IPS DF 4.7 (cell line): Measurements from ENCODE around the gene PGS1.
"Not testable (repeated sequence)": the region's sequence is repeated elsewhere in the genome, so short reads cannot be mapped to it uniquely, and the experiment has no call there.

Source experiments
- DNase-seq: peaks from one replicate; pipeline ENCODE4 v3.0.0-alpha.2; 2013; ENCODE audit warnings: low spot score; ENCODE audit errors: extremely low read depth

PGS1 gene

DNA sequence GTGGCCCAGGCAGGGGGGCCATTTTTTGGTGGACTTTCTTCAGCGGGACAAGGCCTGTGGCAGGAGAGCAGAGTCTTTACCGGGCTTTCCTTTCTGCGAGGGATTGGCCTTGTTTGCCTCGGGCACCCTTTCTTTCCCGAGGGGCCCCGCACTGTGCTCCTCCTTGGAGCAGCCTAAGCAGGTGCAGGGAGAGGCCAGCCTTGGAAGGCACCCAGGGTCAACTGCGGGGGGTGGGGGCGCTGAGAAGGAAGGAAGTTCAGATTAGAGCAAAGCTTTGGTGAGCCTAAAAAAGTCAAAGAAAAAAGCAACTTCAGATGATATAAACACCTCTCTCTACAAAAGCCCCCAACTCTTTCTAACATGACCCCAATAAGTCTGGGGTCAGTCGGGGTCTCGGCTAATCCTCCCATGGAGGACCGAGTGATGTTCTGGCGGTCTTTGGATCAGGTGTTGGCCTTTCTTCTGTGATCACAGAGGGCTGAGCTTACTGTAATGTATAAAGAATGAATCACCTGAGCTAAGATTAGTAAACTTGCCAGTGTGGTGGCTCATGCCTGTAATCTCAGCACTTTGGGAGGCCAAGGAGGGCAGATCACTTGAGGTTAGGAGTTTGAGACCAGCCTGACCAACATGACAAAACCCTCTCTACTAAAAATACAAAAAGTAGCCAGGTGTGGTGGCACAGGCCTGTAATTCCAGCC, 63.0 kb downstream of the PGS1 start:
- no peak for DNase-seq

DNA sequence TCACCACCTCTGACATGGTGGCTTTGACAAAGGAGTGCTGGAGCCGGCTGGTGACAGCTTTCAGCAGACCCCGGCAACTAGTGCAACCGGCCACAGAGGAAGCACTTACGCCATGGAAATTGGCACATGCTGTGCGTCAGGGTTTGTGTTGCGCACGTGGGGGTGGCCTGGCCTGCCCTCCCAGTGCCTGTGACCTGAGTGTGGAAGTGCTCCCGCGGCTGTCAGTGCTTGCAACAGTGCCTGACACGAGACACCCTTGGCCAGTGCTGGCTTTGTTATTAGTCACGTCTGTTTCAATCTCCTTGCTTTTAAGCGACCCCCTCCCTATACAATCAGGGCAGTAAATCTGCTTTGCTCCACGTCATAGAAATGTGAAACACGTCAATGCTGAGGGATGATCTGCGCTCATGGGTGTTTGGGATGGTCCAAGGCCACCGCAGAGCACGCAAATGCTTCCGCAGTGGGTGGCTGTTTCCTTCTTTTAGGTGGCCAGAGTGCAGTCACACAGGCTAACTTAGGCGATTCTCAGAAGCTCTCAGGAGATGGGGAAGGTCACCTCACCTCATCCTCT, 64.3 kb downstream of the PGS1 start:
- DNase-seq = no peak

DNA sequence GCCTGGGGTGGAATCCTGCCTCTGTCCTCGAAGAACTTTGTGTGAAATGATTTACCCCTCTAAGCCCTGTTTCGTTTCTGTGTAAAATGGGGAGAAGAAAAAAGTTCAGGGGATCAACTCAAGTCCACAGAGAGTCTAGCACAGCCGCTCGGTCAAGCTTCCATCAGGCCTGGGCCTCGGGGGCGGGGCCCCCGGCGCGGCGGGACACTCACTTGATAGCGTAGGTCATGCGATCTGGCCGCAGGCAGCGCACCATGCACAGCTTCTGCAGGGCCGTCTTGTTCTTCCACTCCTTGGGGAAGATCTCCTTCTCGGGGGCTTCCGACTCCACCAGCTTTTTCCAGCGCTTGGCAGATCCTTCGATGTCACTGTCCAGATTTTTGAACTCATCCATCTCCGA, 65.9 kb downstream of the PGS1 start:
- no peak for DNase-seq

- DNase-seq = no peak
These were observed 68.4 kb downstream of the PGS1 start for GRCh38 chr17:78446833-78447232.

- DNase-seq = no peak
These were observed 70.0 kb downstream of the PGS1 start for GRCh38 chr17:78448356-78448993.

- DNase-seq = no peak
These were observed 71.6 kb downstream of the PGS1 start for GRCh38 chr17:78449983-78450595.

DNA sequence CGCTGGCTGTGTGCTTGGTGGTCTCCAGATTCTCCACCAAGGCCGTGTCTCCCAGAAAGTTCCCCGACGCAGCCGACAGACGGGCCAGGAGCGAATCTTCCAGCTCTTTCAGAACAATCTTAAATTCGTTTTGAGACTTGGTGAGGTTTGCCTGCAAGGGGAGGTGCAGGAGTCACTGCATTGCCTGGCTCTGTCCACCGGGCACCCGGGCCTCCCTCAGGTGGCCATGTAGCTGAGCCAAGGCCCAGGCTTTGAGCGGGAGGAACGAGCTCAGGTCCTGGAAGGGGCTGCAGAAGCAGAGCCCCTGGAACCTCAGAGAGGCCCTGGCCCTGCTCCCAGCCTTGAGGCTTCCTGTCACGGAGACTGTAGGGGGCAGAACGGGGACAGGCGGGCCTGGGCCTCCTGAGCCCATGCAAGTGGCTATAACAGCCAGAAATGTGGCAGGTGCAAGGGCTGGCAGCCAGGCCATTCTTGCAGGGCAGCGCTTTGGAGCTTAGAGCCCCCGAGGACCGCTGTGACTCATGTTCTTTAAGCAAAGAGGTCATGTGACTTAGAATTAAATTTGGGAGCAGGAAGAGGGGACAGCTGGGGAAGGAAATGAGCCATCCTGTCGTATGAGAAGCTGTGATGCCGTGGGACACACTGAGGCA, 72.4 kb downstream of the PGS1 start:
- DNase-seq = no peak

GRCh38 chr17:78451753-78452152, 73.3 kb downstream of the PGS1 start:
- no peak for DNase-seq

DNA sequence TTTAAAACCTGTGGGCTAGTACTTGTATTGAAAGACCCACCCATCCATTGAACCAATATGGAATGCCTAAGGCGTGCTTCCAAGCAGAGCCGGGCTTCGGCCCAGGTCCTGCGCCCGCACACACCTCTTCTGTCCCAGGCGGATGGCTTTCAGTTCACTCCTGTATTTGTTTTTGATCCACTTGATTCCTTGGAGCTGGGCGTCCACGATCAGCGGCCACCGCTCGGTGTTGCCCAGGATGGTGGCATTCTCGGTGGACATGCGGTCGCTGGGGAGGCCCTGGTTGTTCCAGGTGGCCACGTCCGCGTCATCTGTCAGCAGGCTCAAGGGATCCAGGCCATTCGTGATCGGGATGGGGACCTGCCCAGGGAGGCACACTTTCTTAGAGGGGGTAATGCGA, 75.9 kb downstream of the PGS1 start:
- no peak for DNase-seq

GRCh38 chr17:78458091-78458490, 79.6 kb downstream of the PGS1 start:
- DNase-seq = no peak

- DNase-seq = no peak
These were observed 80.4 kb downstream of the PGS1 start for GRCh38 chr17:78458736-78459335.

DNA sequence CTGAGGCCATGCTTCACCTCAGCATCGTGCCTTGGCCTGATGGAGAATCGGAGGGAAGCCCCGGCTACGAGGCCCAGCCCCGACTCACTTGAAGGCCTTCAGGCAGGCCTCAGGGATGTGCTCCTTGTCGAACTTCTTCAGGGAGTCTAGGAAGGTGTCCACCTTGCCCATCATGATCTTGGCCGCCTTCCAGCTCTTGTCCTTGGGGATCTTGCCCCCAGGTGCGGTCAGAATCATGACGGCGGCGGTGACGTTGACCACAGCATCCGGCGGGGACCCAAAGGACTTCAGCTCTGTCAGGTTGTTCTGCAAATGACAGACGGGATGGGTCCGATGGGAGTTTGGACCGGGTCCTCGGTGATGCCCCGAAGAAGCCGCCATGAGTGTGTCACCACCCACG, 81.2 kb downstream of the PGS1 start:
- no peak for DNase-seq

- no peak for DNase-seq
These were observed 81.8 kb downstream of the PGS1 start for GRCh38 chr17:78460176-78460675.

DNA sequence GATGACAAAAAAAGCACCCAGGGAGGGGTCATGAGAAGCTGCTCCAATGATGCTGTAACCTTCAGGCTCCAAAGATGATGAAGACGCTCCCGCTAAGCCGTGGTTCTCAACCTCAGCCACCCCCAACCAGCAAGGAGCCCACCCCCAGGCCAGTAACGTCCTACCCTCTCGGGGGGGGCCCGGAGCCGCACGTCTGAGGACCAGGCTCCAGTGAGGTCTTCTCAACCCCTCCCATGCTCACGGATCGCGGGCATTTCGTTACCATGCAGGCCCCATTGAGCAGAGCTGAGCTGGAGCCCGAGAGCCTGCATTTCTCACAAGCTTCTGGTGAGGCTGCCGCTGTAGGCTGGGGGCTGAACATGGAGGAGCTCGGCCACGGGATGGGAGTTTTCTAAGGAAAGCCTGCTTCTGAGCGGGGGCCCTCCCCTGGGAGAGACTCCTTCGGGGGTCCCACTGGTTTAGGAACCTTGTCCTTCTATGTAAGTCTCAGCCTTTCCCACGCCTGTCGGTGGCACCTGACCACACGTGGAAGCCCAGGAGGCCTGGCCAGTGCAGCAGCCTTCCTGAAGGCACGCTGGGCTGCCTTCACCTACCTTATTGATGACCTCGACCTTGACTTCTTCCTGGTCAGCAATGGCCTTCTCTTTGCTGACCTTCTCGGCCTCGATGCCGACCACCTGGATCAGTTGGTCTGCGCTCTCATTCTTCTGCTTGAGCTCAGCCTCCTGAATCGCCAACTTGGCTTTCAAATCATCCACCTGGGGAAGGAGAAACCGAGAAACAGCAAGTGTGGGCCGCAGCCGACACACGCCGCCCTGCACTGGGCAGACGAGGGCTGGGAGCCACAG, 82.7 kb downstream of the PGS1 start:
- DNase-seq = no peak

GRCh38 chr17:78461799-78462053, 83.3 kb downstream of the PGS1 start:
- no peak for DNase-seq

DNA sequence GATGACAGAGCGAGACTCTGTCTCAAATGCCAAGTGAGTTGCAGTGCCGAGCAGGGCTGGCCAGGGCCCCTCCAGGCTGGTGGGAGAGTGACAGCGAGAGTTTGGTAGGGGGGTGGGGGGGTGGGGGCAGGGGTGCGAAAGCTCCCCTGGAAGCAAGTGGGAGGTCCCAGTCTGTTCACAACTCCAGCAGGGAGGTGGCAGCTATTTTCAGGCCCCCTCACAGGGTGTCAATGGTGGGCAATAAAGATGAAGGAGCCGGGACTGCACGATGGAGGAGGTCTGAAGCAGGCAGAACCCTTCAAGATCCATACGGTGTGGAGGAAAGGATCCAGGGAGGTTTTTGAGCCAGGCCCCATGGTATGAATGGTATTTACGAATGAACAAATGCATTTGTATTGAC, 83.7 kb downstream of the PGS1 start:
- no peak for DNase-seq

DNA sequence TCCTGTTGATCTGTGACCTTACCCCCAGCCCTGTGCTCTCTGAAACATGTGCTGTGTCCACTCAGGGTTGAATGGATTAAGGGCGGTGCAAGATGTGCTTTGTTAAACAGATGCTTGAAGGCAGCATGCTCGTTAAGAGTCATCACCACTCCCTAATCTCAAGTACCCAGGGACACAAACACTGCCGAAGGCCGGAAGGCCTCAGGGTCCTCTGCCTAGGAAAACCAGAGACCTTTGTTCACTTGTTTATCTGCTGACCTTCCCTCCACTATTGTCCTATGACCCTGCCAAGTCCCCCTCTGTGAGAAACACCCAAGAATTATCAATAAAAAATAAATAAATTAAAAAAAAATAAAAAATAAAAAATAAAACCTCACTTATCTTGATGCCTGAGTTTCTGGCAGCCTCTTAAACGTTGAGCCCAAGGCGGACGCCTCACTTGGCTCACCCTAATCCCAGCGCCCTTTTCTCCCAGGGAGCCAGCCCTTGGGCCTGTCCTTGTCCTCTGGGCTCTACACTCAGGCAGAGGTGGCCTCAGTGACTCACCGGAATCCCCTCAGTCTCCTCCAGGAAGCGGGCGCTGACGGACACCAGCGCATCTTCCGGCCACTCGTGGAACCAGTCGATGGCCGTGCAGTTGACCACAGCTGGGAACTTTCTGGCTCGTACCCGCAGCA, 87.8 kb downstream of the PGS1 start:
- DNase-seq = not testable (repeated sequence)

DNA sequence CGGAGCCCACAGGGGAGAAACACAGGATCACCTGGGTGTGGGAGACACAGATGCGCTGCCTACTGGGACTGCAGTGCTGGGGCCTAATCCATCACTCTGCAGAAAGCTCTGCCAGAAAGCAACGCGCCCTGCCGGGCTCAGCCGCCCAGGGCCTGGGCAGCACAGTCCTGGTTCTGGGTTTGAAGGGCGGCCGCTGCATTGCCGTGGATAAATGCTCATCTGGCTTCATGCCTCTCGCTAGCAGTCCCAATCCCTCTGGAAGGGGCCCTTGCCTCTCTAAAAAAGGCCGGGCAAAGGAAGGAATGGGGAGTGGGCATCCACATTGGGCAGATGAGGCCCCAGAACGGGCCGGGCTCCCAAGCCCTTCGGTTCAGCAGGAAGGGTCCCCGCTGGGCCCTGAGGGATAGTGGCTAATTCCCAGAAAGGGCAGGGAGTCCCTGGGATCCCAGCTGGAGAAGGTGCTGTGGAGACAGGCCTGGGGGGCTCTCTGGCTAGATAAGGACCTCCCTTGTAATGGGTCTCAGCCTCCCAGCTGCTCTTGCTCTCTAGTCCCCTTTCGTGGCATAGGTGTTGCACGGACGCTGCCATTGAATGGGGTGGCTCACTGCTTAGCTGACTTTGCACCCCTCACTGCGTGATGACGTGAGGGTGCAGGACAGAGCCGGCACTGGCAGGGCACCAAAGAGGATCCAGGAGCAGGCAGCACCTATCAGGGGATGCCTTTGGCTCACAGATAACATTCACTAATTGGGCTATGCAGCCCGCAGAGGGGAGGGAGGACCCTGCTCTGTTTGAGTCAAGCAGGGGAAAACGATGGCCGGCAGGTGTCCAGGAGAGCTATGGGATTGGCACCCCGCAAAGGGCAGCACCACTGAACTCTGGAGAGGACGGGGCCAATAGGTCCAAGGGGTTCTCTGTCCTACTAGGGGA, 88.6 kb downstream of the PGS1 start:
- DNase-seq = no peak

DNA sequence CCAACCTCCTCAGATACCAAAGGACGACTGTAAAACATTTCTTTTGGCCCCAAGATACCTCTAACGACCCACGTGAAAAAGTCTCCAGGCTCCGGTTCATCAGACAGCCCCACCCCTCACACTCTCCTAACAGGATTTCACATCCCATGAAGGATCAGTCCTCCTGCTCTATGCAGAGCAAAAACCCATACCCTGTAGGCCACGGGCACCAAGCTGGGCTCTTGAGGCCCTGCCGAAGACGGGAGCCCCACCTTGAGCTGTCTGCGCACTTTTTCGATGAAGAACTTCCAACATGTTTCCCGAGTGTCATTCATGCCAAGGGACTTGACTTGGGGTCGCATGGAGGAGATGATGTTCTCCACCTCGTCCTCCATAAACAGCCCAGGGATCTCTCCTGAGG, 89.9 kb downstream of the PGS1 start:
- DNase-seq = no peak
